ENCODE measurements around the gene SFXN3.

DNA sequence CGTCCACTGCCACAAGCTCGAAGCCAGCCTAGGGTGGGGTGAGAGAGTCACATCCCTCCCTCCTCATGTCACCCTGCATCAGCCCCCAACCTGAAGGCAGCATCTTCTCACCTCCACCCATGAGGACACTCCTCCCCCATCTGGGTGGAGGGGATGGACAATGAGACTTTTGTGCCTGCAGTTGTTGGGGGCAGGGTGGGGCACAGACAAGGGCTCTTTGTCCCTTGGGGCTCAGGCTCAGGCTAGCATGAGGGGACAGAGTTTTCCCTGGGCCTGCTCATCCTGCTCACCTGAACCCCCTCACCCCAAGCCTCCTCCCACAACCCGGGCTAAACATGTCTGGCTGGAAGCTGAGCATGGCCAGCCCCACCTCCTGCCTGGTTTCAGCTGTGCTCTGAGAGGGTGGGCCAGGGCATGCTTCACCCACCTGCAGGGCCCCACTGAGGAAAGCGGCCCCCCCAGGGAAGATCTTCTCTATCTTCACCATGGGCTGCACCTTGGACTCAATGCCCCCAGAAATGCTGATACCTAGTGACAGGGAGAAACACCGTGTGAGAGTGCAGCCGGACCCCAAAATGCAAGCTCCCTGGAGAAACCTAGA lies 22.1 kb upstream of the SFXN3 start:
- TF ChIP-seq POLR2AphosphoS5 (IDR thresholded peaks at IDR 0.05; ENCODE audit: borderline replicate concordance, low read depth, low read length) (no peak), EZH2 (IDR thresholded peaks at IDR 0.05) (no peak)
